GM18526 (cell line): ENCODE data around the gene SELENON.

Experiments
- POLR2A ChIP-seq: IDR thresholded peaks from 3 replicates; pipeline ENCODE4 v1.6.1; 2011; ENCODE audit not compliant: insufficient read length; ENCODE audit errors: extremely low read depth

Gene SELENON, protein sequence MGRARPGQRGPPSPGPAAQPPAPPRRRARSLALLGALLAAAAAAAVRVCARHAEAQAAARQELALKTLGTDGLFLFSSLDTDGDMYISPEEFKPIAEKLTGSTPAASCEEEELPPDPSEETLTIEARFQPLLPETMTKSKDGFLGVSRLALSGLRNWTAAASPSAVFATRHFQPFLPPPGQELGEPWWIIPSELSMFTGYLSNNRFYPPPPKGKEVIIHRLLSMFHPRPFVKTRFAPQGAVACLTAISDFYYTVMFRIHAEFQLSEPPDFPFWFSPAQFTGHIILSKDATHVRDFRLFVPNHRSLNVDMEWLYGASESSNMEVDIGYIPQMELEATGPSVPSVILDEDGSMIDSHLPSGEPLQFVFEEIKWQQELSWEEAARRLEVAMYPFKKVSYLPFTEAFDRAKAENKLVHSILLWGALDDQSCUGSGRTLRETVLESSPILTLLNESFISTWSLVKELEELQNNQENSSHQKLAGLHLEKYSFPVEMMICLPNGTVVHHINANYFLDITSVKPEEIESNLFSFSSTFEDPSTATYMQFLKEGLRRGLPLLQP

GRCh38 chr1:25799935-25800702 is at the start of gene SELENON:
TSS of gene SELENON (plus strand) at chr1:25800193. CDS start at chr1:25800231, 38 bp downstream.
- TF ChIP-seq POLR2A, result no peak

- TF ChIP-seq POLR2A, result no peak
Measured at GRCh38 chr1:25750923-25751605, 48.9 kb upstream of the SELENON start.

- no peak for TF ChIP-seq POLR2A
Measured at GRCh38 chr1:25754470-25755181, 45.4 kb upstream of the SELENON start.

GRCh38 chr1:25755475-25756125 is 44.4 kb upstream of the SELENON start:
- TF ChIP-seq POLR2A, result no peak

DNA sequence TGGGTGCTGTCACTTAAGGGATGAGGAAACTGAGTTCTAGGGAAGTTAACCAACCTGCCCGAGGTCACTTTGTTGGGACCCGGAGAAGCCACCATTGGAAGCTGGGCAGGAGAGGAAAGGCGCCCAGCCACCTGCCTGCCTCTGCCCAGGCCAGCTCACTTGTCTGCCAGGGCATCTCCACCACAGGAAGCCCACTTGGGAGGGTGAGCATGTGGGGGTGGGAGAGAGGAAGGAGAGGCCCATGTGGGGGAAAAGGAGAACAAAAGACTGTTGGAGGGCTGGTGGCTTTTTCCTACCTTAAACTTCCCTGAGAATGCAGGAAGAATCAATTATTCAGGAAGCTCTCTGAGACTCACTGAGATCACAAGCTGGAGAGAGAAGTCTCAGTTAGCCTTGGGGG is 43.8 kb upstream of the SELENON start:
- TF ChIP-seq POLR2A, result no peak

GRCh38 chr1:25757151-25757845 is 42.7 kb upstream of the SELENON start:
- TF ChIP-seq POLR2A, result no peak

DNA sequence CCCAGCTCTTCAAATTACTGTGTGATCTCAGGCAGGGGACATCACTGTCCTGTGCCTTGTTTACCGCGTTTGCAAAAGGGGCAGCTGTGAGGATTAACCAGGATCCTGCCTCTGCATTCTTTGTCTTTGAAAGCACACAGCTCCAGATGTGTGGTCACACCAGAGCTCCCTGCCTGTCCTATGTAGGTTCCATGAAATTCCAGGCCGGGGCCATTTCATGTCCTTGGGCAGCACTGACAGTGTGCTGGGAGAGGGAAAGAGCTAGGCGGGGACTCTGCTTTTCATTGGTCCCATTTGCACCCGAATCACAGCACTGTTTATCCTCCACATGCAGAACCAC is 42.2 kb upstream of the SELENON start:
- no peak for TF ChIP-seq POLR2A

DNA sequence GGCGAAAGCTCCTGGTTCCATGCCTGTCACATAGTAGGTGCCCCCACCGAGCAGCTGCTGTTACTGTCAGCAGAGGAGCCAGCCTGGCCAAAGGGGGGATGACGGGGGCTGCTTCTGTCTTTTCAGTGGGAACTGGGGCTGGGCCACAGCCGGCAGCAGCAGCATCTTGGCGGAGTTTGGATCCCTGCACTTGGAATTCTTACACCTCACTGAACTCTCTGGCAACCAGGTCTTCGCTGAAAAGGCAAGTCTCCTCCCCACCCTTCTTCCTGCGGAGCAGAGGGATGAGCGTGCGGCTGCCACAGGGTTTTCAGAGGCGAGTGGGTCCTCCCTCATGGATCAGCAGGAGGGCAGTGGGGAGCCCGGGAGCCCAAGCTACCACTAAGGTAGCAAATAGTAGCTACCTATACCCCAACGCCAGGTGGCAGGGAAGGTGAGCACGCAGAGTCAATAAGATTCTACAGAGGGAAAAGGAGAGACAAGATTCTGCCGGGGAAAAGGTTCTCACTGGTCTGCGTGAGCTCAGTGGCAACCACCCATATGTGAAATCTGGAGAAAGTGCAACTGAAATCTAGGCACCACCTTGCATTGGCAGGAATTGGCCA is 41.4 kb upstream of the SELENON start:
- TF ChIP-seq POLR2A, result no peak

GRCh38 chr1:25760122-25760719 is 39.8 kb upstream of the SELENON start:
- TF ChIP-seq POLR2A, result no peak

GRCh38 chr1:25760871-25761270 is 39.1 kb upstream of the SELENON start:
- no peak for TF ChIP-seq POLR2A

- TF ChIP-seq POLR2A, result no peak
Measured at GRCh38 chr1:25763493-25763892, 36.5 kb upstream of the SELENON start.

DNA sequence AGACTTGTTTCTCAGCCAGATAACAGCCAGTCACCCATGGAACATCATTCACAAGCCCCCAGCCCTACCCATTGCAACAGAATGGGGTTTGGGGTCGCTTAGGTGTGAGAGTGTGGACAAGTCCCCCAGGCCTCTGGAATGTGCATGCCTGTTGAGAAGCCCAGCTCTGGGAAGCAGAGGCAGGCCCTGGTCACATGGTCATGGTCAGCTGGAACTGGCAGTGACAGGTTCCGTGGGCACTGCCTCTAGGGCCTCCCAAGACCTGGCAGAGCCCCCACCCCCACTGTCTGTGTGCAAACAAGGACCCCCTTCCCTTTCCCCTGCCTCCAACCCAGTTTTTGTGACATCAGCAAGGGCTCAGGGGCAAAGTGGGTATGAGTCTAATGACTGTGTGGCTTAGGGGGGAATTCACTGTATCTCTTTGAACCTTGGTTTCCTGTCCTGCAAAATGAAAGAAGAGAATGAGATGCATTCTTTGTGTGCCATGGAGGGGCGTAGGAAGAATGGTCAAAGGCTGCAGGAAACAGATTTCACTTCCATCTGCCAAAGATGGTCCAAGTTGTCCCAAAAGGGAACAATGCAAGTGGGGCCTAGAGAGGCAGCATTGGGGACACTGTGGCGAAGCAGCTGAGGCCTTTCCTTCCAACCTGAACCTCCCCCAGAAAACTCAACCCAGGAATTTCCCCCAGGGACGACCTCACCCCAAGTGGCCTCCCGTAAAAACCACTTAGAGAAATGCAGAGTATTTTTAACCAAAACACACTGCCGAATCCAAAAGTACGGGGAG is 34.7 kb upstream of the SELENON start:
- no peak for TF ChIP-seq POLR2A
